Measurements from ENCODE around the gene PPP1R9A. TPM values are rescaled to one million over a fixed set of nuclear protein-coding genes. Genes with fewer than 3 reads are reported as not detected.

The PPP1R9A gene
- total RNA-seq, 2 donors from 2014 or later = 15.1 to 29.4 TPM

- intact Hi-C loops (cut with DNase I) = no loop called here
- TF ChIP-seq CTCF (IDR thresholded peaks at IDR 0.05) (no peak), POLR2A (IDR thresholded peaks at IDR 0.05) (no peak), POLR2AphosphoS5 (IDR thresholded peaks at IDR 0.05) (no peak)
- 40% methylated on average over 2 of the region's 2 CpGs for WGBS
- Histone ChIP-seq H3K27ac (no peak overlapping the region), H3K27me3 (replicated peaks; ENCODE audit: insufficient read depth) (no peaks in the 10 kb centered on the region), H3K36me3 (no peaks in the 10 kb centered on the region), H3K4me3 (no peak overlapping the region), H3K4me1 (replicated peaks) (no peaks in the 10 kb centered on the region), H3K9me3 (no peaks in the 10 kb centered on the region)
- DNase-seq (ENCODE audit: low spot score) = no peak
These were observed 18.3 kb upstream of the PPP1R9A start for GRCh38 chr7:94888995-94889523.

DNA sequence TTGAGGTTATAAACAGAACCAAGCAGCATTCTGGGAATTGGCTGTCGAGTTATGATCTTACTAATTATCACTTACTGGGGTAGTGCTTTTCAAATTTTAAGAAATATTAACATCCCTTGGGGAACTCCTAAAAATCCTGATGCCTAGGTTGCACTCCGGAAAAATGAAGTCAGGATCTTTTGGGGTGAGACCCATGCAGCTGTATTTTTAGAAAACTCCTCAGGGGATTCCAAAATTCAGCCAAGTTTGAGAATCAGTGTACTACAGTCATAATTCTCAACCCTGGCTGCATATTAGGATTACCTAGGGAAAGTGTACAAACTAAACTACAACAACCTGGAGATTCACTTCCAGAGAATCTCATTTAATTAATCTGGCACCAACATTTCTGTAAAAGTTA lies 17.2 kb upstream of the PPP1R9A start:
- no peaks in the 10 kb centered on the region for H3K9me3 ChIP-seq
- H3K36me3 ChIP-seq = no peaks in the 10 kb centered on the region
- DNase-seq (ENCODE audit: low spot score) = no peak
- H3K4me1 ChIP-seq (replicated peaks) = no peaks in the 10 kb centered on the region
- no peak overlapping the region for H3K4me3 ChIP-seq
- no peaks in the 10 kb centered on the region for H3K27me3 ChIP-seq (replicated peaks; ENCODE audit: insufficient read depth)
- 91% methylated on average over 2 of the region's 2 CpGs for WGBS
- H3K27ac ChIP-seq = no peak overlapping the region
- TF ChIP-seq POLR2AphosphoS5 (IDR thresholded peaks at IDR 0.05) (no peak), CTCF (IDR thresholded peaks at IDR 0.05) (no peak), POLR2A (IDR thresholded peaks at IDR 0.05) (no peak)
- intact Hi-C loops (cut with DNase I) = no loop called here

DNA sequence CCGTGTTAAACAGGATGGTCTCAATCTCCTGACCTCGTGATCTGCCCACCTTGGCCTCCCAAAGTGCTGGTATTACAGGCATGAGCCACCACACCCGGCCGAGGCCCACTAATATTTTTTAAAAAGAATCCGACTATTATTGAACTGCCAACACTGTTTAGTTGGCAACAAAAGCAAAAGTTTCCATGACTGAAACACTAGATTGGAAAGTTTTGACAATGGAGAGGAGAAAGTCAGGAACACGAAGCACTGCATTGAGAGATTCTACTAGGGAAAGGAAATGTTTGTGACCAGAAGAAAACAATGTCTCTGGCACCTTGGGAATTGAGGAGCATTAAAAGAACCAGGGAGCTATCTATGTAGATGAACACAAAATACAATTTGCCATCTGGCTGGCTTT lies 13.7 kb upstream of the PPP1R9A start:
- Histone ChIP-seq H3K4me1 (replicated peaks) (no peaks in the 10 kb centered on the region), H3K9me3 (no peaks in the 10 kb centered on the region), H3K4me3 (no peak overlapping the region), H3K27ac (no peak overlapping the region), H3K27me3 (replicated peaks; ENCODE audit: insufficient read depth) (no peaks in the 10 kb centered on the region), H3K36me3 (no peaks in the 10 kb centered on the region)
- 96% methylated on average over 6 of the region's 6 CpGs for WGBS
- no peak for DNase-seq (ENCODE audit: low spot score)
- TF ChIP-seq CTCF (IDR thresholded peaks at IDR 0.05) (no peak), POLR2AphosphoS5 (IDR thresholded peaks at IDR 0.05) (no peak)
- intact Hi-C loops (cut with DNase I) = no loop called here

DNA sequence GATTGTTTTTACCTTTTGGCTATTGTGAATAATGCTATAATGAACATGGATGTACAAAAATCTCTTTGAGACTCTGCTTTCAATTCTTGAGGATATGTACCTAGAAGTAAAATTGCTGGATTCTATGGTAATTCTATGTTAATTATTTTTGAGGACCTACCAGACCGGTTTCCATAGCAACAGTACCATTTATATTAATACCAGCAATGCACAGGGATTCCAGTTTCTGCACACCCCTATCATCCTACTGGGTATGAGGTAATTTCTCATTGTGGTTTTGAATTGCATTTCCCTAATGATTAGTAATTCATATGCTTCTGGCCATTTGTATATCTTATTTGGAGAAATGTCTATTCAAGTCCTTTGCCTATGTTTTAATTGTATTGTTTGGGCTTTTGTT lies 9.9 kb upstream of the PPP1R9A start:
- no peaks in the 10 kb centered on the region for H3K9me3 ChIP-seq
- no peak for DNase-seq (ENCODE audit: low spot score)
- 94% methylated on average over 1 of the region's 1 CpG for WGBS
- intact Hi-C loops (cut with DNase I) = no loop called here
- H3K4me1 ChIP-seq (replicated peaks) = no peaks in the 10 kb centered on the region
- H3K36me3 ChIP-seq = no peaks in the 10 kb centered on the region
- TF ChIP-seq CTCF (IDR thresholded peaks at IDR 0.05) (no peak), POLR2AphosphoS5 (IDR thresholded peaks at IDR 0.05) (no peak), POLR2A (IDR thresholded peaks at IDR 0.05) (no peak)
- H3K27me3 ChIP-seq (replicated peaks; ENCODE audit: insufficient read depth) = no peaks in the 10 kb centered on the region
- no peak overlapping the region for H3K4me3 ChIP-seq
- no peak overlapping the region for H3K27ac ChIP-seq

- Histone ChIP-seq H3K4me1 (replicated peaks) (no peaks in the 10 kb centered on the region), H3K36me3 (no peaks in the 10 kb centered on the region), H3K9me3 (no peaks in the 10 kb centered on the region), H3K4me3 (no peak overlapping the region), H3K27me3 (replicated peaks; ENCODE audit: insufficient read depth) (no peaks in the 10 kb centered on the region), H3K27ac (no peak overlapping the region)
- TF ChIP-seq CTCF (IDR thresholded peaks at IDR 0.05) (no peak), POLR2AphosphoS5 (IDR thresholded peaks at IDR 0.05) (no peak), POLR2A (IDR thresholded peaks at IDR 0.05) (no peak)
- no peak for DNase-seq (ENCODE audit: low spot score)
- intact Hi-C loops (cut with DNase I) = no loop called here
These were observed 9.1 kb upstream of the PPP1R9A start for GRCh38 chr7:94898340-94898739.

Measured in prostate gland (tissue), 2 donors.